Measurements from ENCODE around the gene ADM5. TPM values are rescaled to one million over a fixed set of nuclear protein-coding genes. Genes with fewer than 3 reads are reported as not detected.
"Not testable (repeated sequence)": the region's sequence is repeated elsewhere in the genome, so short reads cannot be mapped to it uniquely, and the experiment has no call there.

The ADM5 gene
- total RNA-seq, 4 donors from 2014 or later, result 0.83 to 4.1 (median 2.5) TPM

DNA sequence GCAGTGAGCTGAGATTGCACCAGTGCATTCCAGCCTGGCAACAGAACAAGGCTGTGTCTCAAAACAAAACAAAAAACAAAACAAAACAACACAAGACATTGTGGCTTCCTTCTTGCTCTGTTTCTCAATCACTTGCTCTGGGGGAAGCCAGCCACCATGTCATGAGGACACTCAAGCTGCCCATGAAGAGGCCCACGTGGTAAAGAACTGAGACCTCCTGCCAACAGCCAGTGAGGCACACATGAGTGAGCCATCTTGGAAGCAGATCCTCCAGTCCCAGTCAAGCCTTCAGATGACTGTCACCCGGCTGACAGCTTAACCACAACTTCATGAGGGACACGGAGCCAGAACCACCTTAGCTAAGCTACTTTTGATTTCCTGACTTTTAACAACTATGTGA, 26.8 kb downstream of the ADM5 start:
- DNase-seq (ENCODE audit: extremely low spot score), result no peak
- H3K9me3 ChIP-seq, result no peaks in the 10 kb centered on the region
- no peak overlapping the region for H3K4me3 ChIP-seq
- TF ChIP-seq POLR2AphosphoS5 (IDR thresholded peaks at IDR 0.05) (no peak), EP300 (IDR thresholded peaks at IDR 0.05) (no peak), POLR2A (IDR thresholded peaks at IDR 0.05; ENCODE audit: low read depth) (no peak)
- TF ChIP-seq, protein P1, sequence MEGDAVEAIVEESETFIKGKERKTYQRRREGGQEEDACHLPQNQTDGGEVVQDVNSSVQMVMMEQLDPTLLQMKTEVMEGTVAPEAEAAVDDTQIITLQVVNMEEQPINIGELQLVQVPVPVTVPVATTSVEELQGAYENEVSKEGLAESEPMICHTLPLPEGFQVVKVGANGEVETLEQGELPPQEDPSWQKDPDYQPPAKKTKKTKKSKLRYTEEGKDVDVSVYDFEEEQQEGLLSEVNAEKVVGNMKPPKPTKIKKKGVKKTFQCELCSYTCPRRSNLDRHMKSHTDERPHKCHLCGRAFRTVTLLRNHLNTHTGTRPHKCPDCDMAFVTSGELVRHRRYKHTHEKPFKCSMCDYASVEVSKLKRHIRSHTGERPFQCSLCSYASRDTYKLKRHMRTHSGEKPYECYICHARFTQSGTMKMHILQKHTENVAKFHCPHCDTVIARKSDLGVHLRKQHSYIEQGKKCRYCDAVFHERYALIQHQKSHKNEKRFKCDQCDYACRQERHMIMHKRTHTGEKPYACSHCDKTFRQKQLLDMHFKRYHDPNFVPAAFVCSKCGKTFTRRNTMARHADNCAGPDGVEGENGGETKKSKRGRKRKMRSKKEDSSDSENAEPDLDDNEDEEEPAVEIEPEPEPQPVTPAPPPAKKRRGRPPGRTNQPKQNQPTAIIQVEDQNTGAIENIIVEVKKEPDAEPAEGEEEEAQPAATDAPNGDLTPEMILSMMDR (IDR thresholded peaks at IDR 0.05), result no peak
- no peak overlapping the region for H3K27ac ChIP-seq (replicated peaks in 1 of 4)
- H3K27me3 ChIP-seq, result no peaks in the 10 kb centered on the region
- intact Hi-C loops (cut with DNase I), result no loop called here
- peaks cover 0 to 11% (median 0%) of the 10 kb centered on the region in 4 donors for H3K4me1 ChIP-seq
- no peaks in the 10 kb centered on the region for H3K36me3 ChIP-seq
- 85% methylated on average over 3 of the region's 3 CpGs for WGBS

DNA sequence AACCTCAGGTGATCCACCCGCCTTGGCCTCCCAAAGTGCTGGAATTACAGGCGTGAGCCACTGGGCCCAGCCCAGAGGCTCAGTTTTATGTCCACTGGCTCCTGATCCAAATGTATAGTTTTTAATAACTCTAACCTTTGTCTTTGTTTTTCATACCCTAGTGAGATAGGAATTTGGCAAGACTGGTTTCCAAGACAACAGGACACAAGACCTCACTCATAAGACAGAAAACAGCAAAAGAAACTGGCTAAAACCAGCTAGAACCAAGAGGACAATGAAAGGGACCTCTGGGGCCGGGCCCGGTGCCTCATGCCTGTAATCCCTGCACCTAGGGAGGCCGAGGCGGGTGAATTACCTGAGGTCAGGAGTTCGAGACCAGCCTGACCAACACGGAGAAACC, 29.1 kb downstream of the ADM5 start:
- no peak overlapping the region for H3K27ac ChIP-seq (replicated peaks in 1 of 4)
- WGBS, result 87% methylated on average over 8 of the region's 8 CpGs

DNA sequence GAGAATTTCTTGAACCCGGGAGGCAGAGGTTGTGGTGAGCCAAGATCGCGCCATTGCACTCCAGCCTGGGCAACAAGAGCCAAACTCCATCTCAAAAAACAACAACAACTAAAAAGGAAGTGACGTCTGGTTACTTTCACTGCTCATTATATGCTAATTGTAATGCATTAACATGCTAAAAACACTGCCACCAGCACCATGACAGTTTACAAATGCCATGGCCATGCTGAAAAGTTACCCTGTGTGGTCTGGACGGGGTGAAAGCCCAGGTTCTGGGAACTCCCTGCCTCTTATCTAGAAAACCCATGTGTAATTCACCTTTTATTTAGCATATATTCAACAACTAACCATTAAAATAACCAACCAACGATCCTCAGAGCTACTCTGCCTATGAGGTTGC, 29.6 kb downstream of the ADM5 start:
- no peak overlapping the region for H3K27ac ChIP-seq (replicated peaks in 1 of 4)
- no peaks in the 10 kb centered on the region for H3K36me3 ChIP-seq
- peaks cover 0 to 4% (median 0%) of the 10 kb centered on the region in 4 donors for H3K27me3 ChIP-seq
- no peak overlapping the region for H3K4me3 ChIP-seq
- WGBS, result 80% methylated on average over 6 of the region's 6 CpGs
- H3K9me3 ChIP-seq, result no peaks in the 10 kb centered on the region
- H3K4me1 ChIP-seq, result peaks cover 0 to 11% (median 0%) of the 10 kb centered on the region in 4 donors
- intact Hi-C loops (cut with DNase I), result no loop called here
- no peak for TF ChIP-seq EP300 (IDR thresholded peaks at IDR 0.05)
- TF ChIP-seq, protein P1 (IDR thresholded peaks at IDR 0.05), result no peak
- TF ChIP-seq POLR2A (IDR thresholded peaks at IDR 0.05; ENCODE audit: low read depth), result no peak
- no peak for TF ChIP-seq POLR2AphosphoS5 (IDR thresholded peaks at IDR 0.05)
- DNase-seq (ENCODE audit: extremely low spot score), result no peak

More for the DNA sequence above, 29.1 kb downstream of the ADM5 start:
- peaks cover 0 to 11% (median 0%) of the 10 kb centered on the region in 4 donors for H3K4me1 ChIP-seq
- intact Hi-C loops (cut with DNase I), result no loop called here
- H3K27me3 ChIP-seq, result peaks cover 0 to 4% (median 0%) of the 10 kb centered on the region in 4 donors
- H3K36me3 ChIP-seq, result no peaks in the 10 kb centered on the region
- DNase-seq (ENCODE audit: extremely low spot score), result no peak
- no peak overlapping the region for H3K4me3 ChIP-seq
- H3K9me3 ChIP-seq, result no peaks in the 10 kb centered on the region
- TF ChIP-seq, protein P1 (IDR thresholded peaks at IDR 0.05), result no peak
- TF ChIP-seq POLR2AphosphoS5 (IDR thresholded peaks at IDR 0.05) (no peak), EP300 (IDR thresholded peaks at IDR 0.05) (no peak), POLR2A (IDR thresholded peaks at IDR 0.05; ENCODE audit: low read depth) (no peak)

DNA sequence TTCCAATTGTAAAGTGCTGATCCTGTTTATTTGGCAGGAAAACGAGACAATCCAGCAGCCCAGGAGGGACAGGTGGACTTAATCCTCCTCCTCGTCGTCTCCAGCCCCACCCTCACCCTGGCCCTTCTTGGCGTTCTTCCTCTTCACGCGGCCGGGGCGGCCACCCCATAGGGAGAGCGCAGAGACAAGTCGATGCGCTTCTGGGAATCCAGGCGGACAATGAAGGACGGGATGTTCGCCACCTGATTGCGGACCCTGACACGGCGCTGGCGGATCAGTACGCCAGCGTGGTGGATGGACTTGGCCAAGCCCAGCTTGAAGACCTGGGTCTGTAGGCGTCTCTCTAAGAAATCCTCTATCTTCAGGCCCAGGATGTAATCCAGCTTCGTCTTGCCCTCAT, 30.0 kb downstream of the ADM5 start:
- intact Hi-C loops (cut with DNase I); H3K36me3 ChIP-seq; H3K27me3 ChIP-seq; DNase-seq (ENCODE audit: extremely low spot score); H3K4me3 ChIP-seq; H3K9me3 ChIP-seq; H3K27ac ChIP-seq (replicated peaks in 1 of 4): not testable (repeated sequence)
- WGBS, result 81% methylated on average over 22 of the region's 22 CpGs
- peaks cover 0 to 11% (median 0%) of the 10 kb centered on the region in 4 donors for H3K4me1 ChIP-seq

DNA sequence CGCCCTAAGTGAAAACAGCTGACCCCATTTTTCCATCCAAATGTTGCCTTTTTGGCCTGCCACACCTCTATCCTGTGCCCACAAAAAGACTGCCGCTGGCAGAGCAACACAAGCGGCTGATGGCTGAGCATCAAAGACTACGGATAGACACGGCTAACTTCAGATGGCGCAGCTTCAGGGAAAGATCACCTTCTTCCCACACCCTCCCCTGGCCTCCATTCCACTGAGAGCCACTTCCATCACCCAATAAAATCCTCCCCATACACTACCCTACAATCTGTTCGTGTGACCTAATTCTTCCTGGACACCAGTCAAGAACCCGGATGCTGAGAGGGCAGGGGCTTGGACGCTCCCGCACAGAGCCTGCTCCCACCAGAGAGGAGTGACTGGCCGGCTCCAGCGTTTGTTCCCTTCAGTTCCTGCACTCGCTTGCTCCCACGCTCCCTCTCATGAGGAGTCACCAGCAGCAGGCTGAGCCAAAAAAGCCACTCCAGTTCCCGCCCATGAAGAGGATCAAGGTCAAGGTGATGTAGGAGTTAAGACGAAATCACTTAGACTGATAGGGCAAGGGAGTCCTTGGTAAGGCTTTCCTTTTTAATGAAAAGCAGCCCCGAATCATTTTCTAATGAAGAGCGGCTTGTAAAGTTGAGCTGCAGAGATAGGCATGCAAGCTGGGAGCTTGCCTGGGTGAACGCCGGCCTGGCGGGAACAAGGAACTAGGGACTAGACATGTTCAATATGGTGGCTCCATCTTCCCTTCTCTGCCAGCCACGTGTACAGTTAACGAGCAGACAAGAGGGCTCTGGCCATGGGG, 38.0 kb downstream of the ADM5 start:
- no peak for DNase-seq (ENCODE audit: extremely low spot score)
- Histone ChIP-seq H3K27ac (replicated peaks in 1 of 4) (peak overlapping the region in 2 of 4 donors; percentile 3 to 22), H3K9me3 (no peaks in the 10 kb centered on the region), H3K27me3 (no peaks in the 10 kb centered on the region), H3K4me3 (no peak overlapping the region), H3K4me1 (no peaks in the 10 kb centered on the region), H3K36me3 (no peaks in the 10 kb centered on the region)
- WGBS, result 66% methylated on average over 23 of the region's 23 CpGs
- TF ChIP-seq POLR2A (IDR thresholded peaks at IDR 0.05; ENCODE audit: low read depth), result no peak
- no peak for TF ChIP-seq POLR2AphosphoS5 (IDR thresholded peaks at IDR 0.05)
- TF ChIP-seq, protein P1 (IDR thresholded peaks at IDR 0.05), result no peak
- no peak for TF ChIP-seq EP300 (IDR thresholded peaks at IDR 0.05)
- intact Hi-C loops (cut with DNase I), result no loop called here
